ENCODE measurements around the gene FOXD4L5. TPM values are rescaled to one million over a fixed set of nuclear protein-coding genes. Genes with fewer than 3 reads are reported as not detected.
"Not testable (repeated sequence)": the region's sequence is repeated elsewhere in the genome, so short reads cannot be mapped to it uniquely, and the experiment has no call there.

FOXD4L5 gene
- polyA plus RNA-seq (ENCODE audit: insufficient read length in 12 of 12): 1 to 10 TPM in 3 of 12 donors, under 1 TPM in 7, not detected in 2; 0.48 to 1.6 (median 0.97) TPM
- long read RNA-seq, donor 1: 0 reads
- long read RNA-seq, donor 2: 0 reads
- long read RNA-seq, donor 3: 0 reads
- long read RNA-seq, donor 4: 0 reads
- long read RNA-seq, donor 5: 0 reads
- long read RNA-seq, donor 6: 0 reads
- long read RNA-seq, donor 7: 0 reads
- long read RNA-seq, donor 8: 0 reads
- long read RNA-seq, donor 9: 0 reads
- long read RNA-seq, donor 10: 0 reads
- long read RNA-seq, donor 11: 0 reads

DNA sequence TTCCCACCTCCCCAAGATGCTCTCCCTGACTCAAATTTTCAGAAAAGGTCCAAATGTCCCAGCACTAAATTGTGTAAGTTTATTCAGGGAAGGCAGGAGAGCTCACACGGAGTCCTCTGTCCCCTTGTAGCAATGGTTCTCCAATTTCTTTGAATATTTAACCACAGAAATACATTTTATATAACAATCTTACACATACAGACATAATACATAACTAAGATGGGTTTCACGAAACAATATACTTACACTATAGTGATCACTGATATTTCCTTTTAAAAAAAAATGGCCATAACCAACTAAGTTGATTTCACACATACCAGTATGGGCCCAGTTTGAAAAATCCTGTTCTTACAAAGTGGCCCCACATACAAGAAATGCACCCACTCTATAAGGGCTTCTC lies at the start of gene FOXD4L5:
TSS of gene FOXD4L5 (minus strand) at position 101 of the 400 bp plus-strand sequence. CDS start 832 bp downstream, outside the sequence.
- DNase-seq: not testable (repeated sequence)

DNA sequence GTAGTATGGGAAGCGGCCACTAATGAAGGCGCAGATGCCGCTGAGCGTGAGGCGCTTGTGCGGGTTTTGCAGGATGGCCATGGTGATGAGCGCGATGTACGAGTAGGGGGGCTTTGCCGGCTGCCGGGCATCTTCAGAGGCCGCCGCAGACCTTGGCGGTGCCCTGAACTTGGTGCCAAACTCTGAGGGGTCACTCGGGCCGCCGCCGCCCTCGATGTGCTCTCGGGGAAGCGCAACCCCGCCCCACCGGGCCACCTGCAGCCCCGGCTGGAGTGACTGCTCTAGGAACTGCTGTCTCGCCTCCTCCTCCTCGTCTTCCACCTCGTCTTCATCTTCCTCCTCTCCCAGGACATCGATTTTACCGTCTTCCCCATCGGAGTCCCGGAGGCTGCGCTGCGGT lies 1.1 kb downstream of the FOXD4L5 start:
- not testable (repeated sequence) for DNase-seq

DNA sequence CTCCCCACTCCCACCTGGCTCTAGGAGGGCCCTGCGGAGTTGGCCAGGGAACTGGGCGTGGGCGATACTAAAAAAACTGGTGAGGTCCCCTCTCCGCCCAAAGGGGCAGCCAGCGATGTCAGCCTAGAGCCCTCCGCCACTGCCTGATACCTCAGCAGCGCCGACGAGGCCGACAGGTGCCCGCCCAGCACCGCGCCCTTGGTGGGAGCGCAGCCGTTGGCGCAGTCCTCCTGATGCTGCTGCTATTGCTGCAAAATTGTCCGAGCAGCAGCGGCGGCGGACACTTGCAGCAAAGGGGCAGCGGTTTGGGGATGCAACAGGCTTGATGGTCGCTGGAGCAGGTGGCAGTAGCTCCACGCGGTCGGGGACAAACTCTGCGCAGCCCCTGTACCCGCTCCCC lies 2.0 kb downstream of the FOXD4L5 start:
- DNase-seq: not testable (repeated sequence)
